ENCODE measurements around the gene PGAM5. TPM values are rescaled to one million over a fixed set of nuclear protein-coding genes. Genes with fewer than 3 reads are reported as not detected.
"Not testable (repeated sequence)": the region's sequence is repeated elsewhere in the genome, so short reads cannot be mapped to it uniquely, and the experiment has no call there.

Gene PGAM5
- total and polyA plus RNA-seq, 10 of the 15 experiments (the other 5 are each of a cell fraction or from before 2014, with no cell fraction given), result 8.2 to 90.9 (median 45.3) TPM

GRCh38 chr12:132753670-132754069 is 43.0 kb downstream of the PGAM5 start:
- Histone ChIP-seq H3K79me2 (ENCODE audit: control insufficient read depth, insufficient read depth, low read length) (peaks cover 30% of the 10 kb centered on the region), H3K36me3 (ENCODE audit: control insufficient read depth in 2 of 2, insufficient read depth in 2 of 2, low read length in 1 of 2) (peaks cover 9 to 33% of the 10 kb centered on the region in 2 experiments)
- BruUV-seq (replicated peaks); H3K4me3 ChIP-seq; H4K20me1 ChIP-seq (ENCODE audit: control insufficient read depth, insufficient read depth); SMC1A ChIA-PET (ENCODE audit: uncharacterized antibody, unreplicated experiment); intact Hi-C loops (cut with micrococcal nuclease; ENCODE audit: unreplicated experiment); in situ Hi-C loops (cut with MboI); DNase-seq (ENCODE audit: low read depth, low spot score); H3K27ac ChIP-seq (ENCODE audit: control insufficient read depth, insufficient read depth); FAIRE-seq; RAD21 ChIA-PET (ENCODE audit: unreplicated experiment); H3K9me3 ChIP-seq (replicated peaks; ENCODE audit: control insufficient read depth, insufficient read depth, low read length); H3K9ac ChIP-seq (ENCODE audit: control insufficient read depth, insufficient read depth, low read length); POLR2A ChIA-PET; H3K4me2 ChIP-seq (ENCODE audit: control insufficient read depth, insufficient read depth); H2AFZ ChIP-seq (ENCODE audit: control insufficient read depth, low read depth, low read length); H3K27me3 ChIP-seq (replicated peaks in 1 of 2; ENCODE audit: control insufficient read depth in 2 of 2, insufficient read depth in 2 of 2, low read length in 1 of 2); H3K4me1 ChIP-seq (ENCODE audit: control insufficient read depth, insufficient read depth, low read length): not testable (repeated sequence)
- 75% methylated on average over 7 of the region's 7 CpGs for WGBS (ENCODE audit: insufficient coverage, insufficient replicate concordance, low lambda C conversion rate, missing lambda C conversion rate)
- ATAC-seq, result peak; percentile 58
- CTCF ChIA-PET, result interaction anchor here (1.6 kb wide), 1 partner anchor 24 kb away, joined by 4 read pairs; no protein-coding TSS in a partner anchor
- TF ChIP-seq ZBTB33 (IDR thresholded peaks at IDR 0.05), result 0 out of 2 replicates have a peak, but pooled peaks have one; percentile 17

GRCh38 chr12:132754160-132754932 is 43.7 kb downstream of the PGAM5 start:
- 99% methylated on average over 14 of the region's 14 CpGs for WGBS (ENCODE audit: insufficient coverage, insufficient replicate concordance, low lambda C conversion rate, missing lambda C conversion rate)
- Histone ChIP-seq H2AFZ (ENCODE audit: control insufficient read depth, low read depth, low read length) (no peak overlapping the region), H4K20me1 (ENCODE audit: control insufficient read depth, insufficient read depth) (no peaks in the 10 kb centered on the region), H3K4me1 (ENCODE audit: control insufficient read depth, insufficient read depth, low read length) (no peaks in the 10 kb centered on the region), H3K27ac (ENCODE audit: control insufficient read depth, insufficient read depth) (no peak overlapping the region), H3K36me3 (ENCODE audit: control insufficient read depth in 2 of 2, insufficient read depth in 2 of 2, low read length in 1 of 2) (peaks cover 8 to 32% of the 10 kb centered on the region in 2 experiments), H3K27me3 (replicated peaks in 1 of 2; ENCODE audit: control insufficient read depth in 2 of 2, insufficient read depth in 2 of 2, low read length in 1 of 2) (no peaks in the 10 kb centered on the region), H3K9me3 (replicated peaks; ENCODE audit: control insufficient read depth, insufficient read depth, low read length) (no peaks in the 10 kb centered on the region), H3K79me2 (ENCODE audit: control insufficient read depth, insufficient read depth, low read length) (peaks cover 35% of the 10 kb centered on the region), H3K9ac (ENCODE audit: control insufficient read depth, insufficient read depth, low read length) (no peak overlapping the region), H3K4me3 (no peak overlapping the region), H3K4me2 (ENCODE audit: control insufficient read depth, insufficient read depth) (no peak overlapping the region)
- ChIA-PET RAD21 (ENCODE audit: unreplicated experiment) (no interaction called here), CTCF (interaction anchor here (1.6 kb wide), 1 partner anchor 23 kb away, joined by 4 read pairs; no protein-coding TSS in a partner anchor), SMC1A (ENCODE audit: uncharacterized antibody, unreplicated experiment) (interaction anchor here (2.0 kb wide), 1 partner anchor 13 kb away, joined by 4 read pairs; no protein-coding TSS in a partner anchor), POLR2A (interaction anchor here (1.4 kb wide), 1 partner anchor 10 kb away, joined by 3 read pairs; no protein-coding TSS in a partner anchor)
- BruUV-seq (replicated peaks), result no TSS peak
- ATAC-seq (peak; percentile 53), DNase-seq (ENCODE audit: low read depth, low spot score) (no peak), FAIRE-seq (no peak)
- in situ Hi-C loops (cut with MboI), result no loop called here
- intact Hi-C loops (cut with micrococcal nuclease; ENCODE audit: unreplicated experiment), result no loop called here
- TF ChIP-seq IRF4 (IDR thresholded peaks at IDR 0.05; ENCODE audit: low read depth, low read length) (no peak), JUND (IDR thresholded peaks at IDR 0.05; ENCODE audit: low read depth, low read length) (no peak), GABPA (IDR thresholded peaks at IDR 0.05; ENCODE audit: low read depth) (no peak), SREBF1 (IDR thresholded peaks at IDR 0.05; ENCODE audit: low read length) (no peak), E4F1 (IDR thresholded peaks at IDR 0.05; ENCODE audit: borderline replicate concordance, partially characterized antibody) (no peak), MEF2B (IDR thresholded peaks at IDR 0.05; ENCODE audit: partially characterized antibody, poor library complexity, severe bottlenecking) (no peak), SPI1 (IDR thresholded peaks at IDR 0.05; ENCODE audit: borderline replicate concordance, insufficient read depth, low read depth, low read length) (no peak), SMC3 (IDR thresholded peaks at IDR 0.05; ENCODE audit: borderline replicate concordance, low read length) (no peak), CREM (IDR thresholded peaks at IDR 0.05; ENCODE audit: low read depth) (no peak), NR2C1 (IDR thresholded peaks at IDR 0.05) (no peak)

Data from GM12878 (cell line).